ENCODE data around the gene PRR19. TPM values are rescaled to one million over a fixed set of nuclear protein-coding genes. Genes with fewer than 3 reads are reported as not detected.

The PRR19 gene
- total and polyA plus RNA-seq, 4 donors: 0.27 to 0.43 (median 0.42) TPM; not detected in 1

GRCh38 chr19:42271045-42271419 is 30.9 kb upstream of the PRR19 start:
- H3K27me3 ChIP-seq (ENCODE audit: control insufficient read depth in 4 of 4, insufficient read depth in 4 of 4, low read length in 3 of 4): no peaks in the 10 kb centered on the region
- WGBS: 23% methylated on average over 3 of the region's 3 CpGs
- H3K9me3 ChIP-seq (ENCODE audit: control insufficient read depth in 4 of 4, low read length in 3 of 4): no peaks in the 10 kb centered on the region
- H3K4me3 ChIP-seq (ENCODE audit: low read depth in 1 of 3, low read length in 3 of 3): peak overlapping the region in 2 of 3 donors; percentile 69 to 78
- H3K27ac ChIP-seq (ENCODE audit: low read depth in 1 of 2, low read length in 2 of 2): peak overlapping the region; percentile 81 to 91
- H3K9ac ChIP-seq (ENCODE audit: low read depth in 1 of 2, low read length in 2 of 2): peak overlapping the region; percentile 88 to 99
- TF ChIP-seq NR2F2 (IDR thresholded peaks at IDR 0.05): no peak
- TF ChIP-seq RAD21 (IDR thresholded peaks at IDR 0.05): no peak
- no peak for TF ChIP-seq EGR1 (IDR thresholded peaks at IDR 0.05; ENCODE audit: low read depth in 2 of 2)
- TF ChIP-seq ATF3 (IDR thresholded peaks at IDR 0.05): no peak
- TF ChIP-seq HNF4A (conservative IDR thresholded peaks at IDR 0.05): peak; percentile 82 to 89
- TF ChIP-seq RXRA (IDR thresholded peaks at IDR 0.05): peak in 1 of 2 donors; percentile 42
- no peak for TF ChIP-seq JUND (IDR thresholded peaks at IDR 0.05)
- peak; percentile 37 for TF ChIP-seq HNF4G (IDR thresholded peaks at IDR 0.05)
- TF ChIP-seq REST (IDR thresholded peaks at IDR 0.05): no peak
- TF ChIP-seq TAF1 (conservative IDR thresholded peaks at IDR 0.05): no peak
- TF ChIP-seq YY1 (IDR thresholded peaks at IDR 0.05): peak; percentile 26
- no peak for TF ChIP-seq SP1 (IDR thresholded peaks at IDR 0.05)
- no peak for TF ChIP-seq GABPA (IDR thresholded peaks at IDR 0.05 in 1 of 2, conservative IDR thresholded peaks at IDR 0.05 in 1 of 2)
- no peak for TF ChIP-seq ZBTB33 (IDR thresholded peaks at IDR 0.05)
- TF ChIP-seq FOXA1 (IDR thresholded peaks at IDR 0.05): peak; percentile 24
- no peak for TF ChIP-seq CTCF (IDR thresholded peaks at IDR 0.05; ENCODE audit: low read depth, low read length, missing input control)
- TF ChIP-seq FOXA2 (IDR thresholded peaks at IDR 0.05): peak; percentile 21
- no peak for TF ChIP-seq MAX (IDR thresholded peaks at IDR 0.05)
- peaks cover 5 to 21% (median 10%) of the 10 kb centered on the region in 4 donors for H3K36me3 ChIP-seq (ENCODE audit: control insufficient read depth in 4 of 4, insufficient read depth in 3 of 4, low read depth in 1 of 4, low read length in 3 of 4)
- H3K4me1 ChIP-seq (ENCODE audit: control insufficient read depth in 4 of 4, insufficient read depth in 4 of 4, low read length in 3 of 4): peaks cover 6 to 35% (median 21%) of the 10 kb centered on the region in 4 donors
- DNase-seq (ENCODE audit: low spot score): no peak
